Natural killer cell treated with Interleukin-12 subunit alpha and Interleukin-12 subunit beta and Interleukin-15 and Interleukin-18, amount 100 ng/mL, for 72 hours (primary cell): ENCODE data around the gene MAN2B1. TPM values are rescaled to one million over a fixed set of nuclear protein-coding genes. Genes with fewer than 3 reads are reported as not detected.
"Not testable (repeated sequence)": the region's sequence is repeated elsewhere in the genome, so short reads cannot be mapped to it uniquely, and the experiment has no call there.

Experiments
- ATAC-seq, 2 donors: fragments of 150-1000 bp; cut with Tn5 transposase in 1 of 2; sonication (Bioruptor Pico), chemical (Tn5 transposase) in 1 of 2; 2 replicates each; pipeline ENCODE4 v1.10.0; 2021
- DNase-seq: peaks from one replicate; pipeline ENCODE4 v3.0.0; 2022; ENCODE audit warnings: low spot score
- H3K27ac Mint-ChIP-seq, 2 donors: 1 replicate in 1 of 2; 2 replicates in 1 of 2; pipeline ENCODE4 v1.8.0; 2022; ENCODE audit warnings: mixed read lengths in 2 of 2, mild to moderate bottlenecking in 1 of 2, moderate library complexity in 1 of 2
- H3K27me3 Mint-ChIP-seq, 2 donors: 1 replicate in 1 of 2; 2 replicates in 1 of 2; pipeline ENCODE4 v1.8.0; 2022; ENCODE audit warnings: mixed read lengths in 2 of 2
- H3K36me3 Mint-ChIP-seq: one replicate; pipeline ENCODE4 v1.8.0; 2022; ENCODE audit warnings: mixed read lengths
- H3K4me1 Mint-ChIP-seq, 2 donors: 1 replicate in 1 of 2; 2 replicates in 1 of 2; pipeline ENCODE4 v1.8.0; 2022; ENCODE audit warnings: low read depth in 2 of 2, mixed read lengths in 2 of 2, mild to moderate bottlenecking in 1 of 2
- H3K4me3 Mint-ChIP-seq: one replicate; pipeline ENCODE4 v1.8.0; 2022; ENCODE audit warnings: mixed read lengths
- H3K9me3 Mint-ChIP-seq: 2 replicates; pipeline ENCODE4 v1.8.0; 2022; ENCODE audit warnings: mixed read lengths
- total RNA-seq, 2 donors: library from RNA; stranded (reverse); gene quantifications; one replicate each; pipeline ENCODE4 v1.2.3, GENCODE V29; 2022

Gene MAN2B1
- total RNA-seq, 2 donors from 2014 or later = 135 to 199 TPM

GRCh38 chr19:12639901-12640613 lies 26.5 kb downstream of the MAN2B1 start:
- Mint-ChIP-seq H3K9me3 (no peaks in the 10 kb centered on the region), H3K27ac (peak overlapping the region; percentile 57), H3K4me1 (peaks cover 9 to 11% of the 10 kb centered on the region in 2 donors), H3K4me3 (peak overlapping the region; percentile 71), H3K27me3 (no peaks in the 10 kb centered on the region), H3K36me3 (no peaks in the 10 kb centered on the region)
- ATAC-seq (peak; percentile 96 to 97), DNase-seq (peak; percentile 91)

- H3K27me3 Mint-ChIP-seq = no peaks in the 10 kb centered on the region
- no peak overlapping the region for H3K27ac Mint-ChIP-seq
- no peaks in the 10 kb centered on the region for H3K36me3 Mint-ChIP-seq
- H3K9me3 Mint-ChIP-seq = no peaks in the 10 kb centered on the region
- DNase-seq (no peak), ATAC-seq (no peak)
- no peak overlapping the region for H3K4me3 Mint-ChIP-seq
- peaks cover 9 to 13% of the 10 kb centered on the region in 2 donors for H3K4me1 Mint-ChIP-seq
These were observed 27.8 kb downstream of the MAN2B1 start for GRCh38 chr19:12638611-12639182.

- H3K4me1 Mint-ChIP-seq = peaks cover 9 to 13% of the 10 kb centered on the region in 2 donors
- no peaks in the 10 kb centered on the region for H3K9me3 Mint-ChIP-seq
- no peak overlapping the region for H3K27ac Mint-ChIP-seq
- no peak for DNase-seq
- H3K27me3 Mint-ChIP-seq = no peaks in the 10 kb centered on the region
- H3K4me3 Mint-ChIP-seq = no peak overlapping the region
- H3K36me3 Mint-ChIP-seq = no peaks in the 10 kb centered on the region
- no peak for ATAC-seq
These were observed 29.9 kb downstream of the MAN2B1 start for GRCh38 chr19:12636631-12637030.

- Mint-ChIP-seq H3K36me3 (peaks cover 32% of the 10 kb centered on the region), H3K9me3 (peaks cover 10% of the 10 kb centered on the region), H3K4me1 (peaks cover 13 to 14% of the 10 kb centered on the region in 2 donors), H3K4me3 (no peak overlapping the region), H3K27me3 (no peaks in the 10 kb centered on the region), H3K27ac (no peak overlapping the region)
- no peak for DNase-seq
- ATAC-seq = no peak
These were observed 37.3 kb downstream of the MAN2B1 start for GRCh38 chr19:12629215-12629614.

- H3K9me3 Mint-ChIP-seq = peaks cover 10% of the 10 kb centered on the region
- H3K27me3 Mint-ChIP-seq = no peaks in the 10 kb centered on the region
- H3K36me3 Mint-ChIP-seq = peaks cover 32% of the 10 kb centered on the region
- no peak overlapping the region for H3K4me3 Mint-ChIP-seq
- H3K4me1 Mint-ChIP-seq = peaks cover 13 to 14% of the 10 kb centered on the region in 2 donors
- no peak overlapping the region for H3K27ac Mint-ChIP-seq
- ATAC-seq = no peak
- no peak for DNase-seq
These were observed 38.2 kb downstream of the MAN2B1 start for GRCh38 chr19:12628040-12629022.

GRCh38 chr19:12626958-12627357 lies 39.6 kb downstream of the MAN2B1 start:
- no peak overlapping the region for H3K4me3 Mint-ChIP-seq
- no peak for DNase-seq
- H3K27ac Mint-ChIP-seq = no peak overlapping the region
- H3K4me1 Mint-ChIP-seq = peaks cover 13 to 14% of the 10 kb centered on the region in 2 donors
- no peaks in the 10 kb centered on the region for H3K27me3 Mint-ChIP-seq
- H3K9me3 Mint-ChIP-seq = peaks cover 10% of the 10 kb centered on the region
- peaks cover 32% of the 10 kb centered on the region for H3K36me3 Mint-ChIP-seq
- ATAC-seq = no peak

- ATAC-seq = no peak
- Mint-ChIP-seq H3K27me3 (no peaks in the 10 kb centered on the region), H3K4me3 (no peak overlapping the region), H3K36me3 (peaks cover 17% of the 10 kb centered on the region), H3K9me3 (peaks cover 4% of the 10 kb centered on the region), H3K27ac (no peak overlapping the region), H3K4me1 (peaks cover 10% of the 10 kb centered on the region in 2 donors)
- DNase-seq = no peak
These were observed 43.0 kb downstream of the MAN2B1 start for GRCh38 chr19:12623361-12624031.

GRCh38 chr19:12621253-12622024 lies 45.1 kb downstream of the MAN2B1 start:
- H3K9me3 Mint-ChIP-seq, H3K27me3 Mint-ChIP-seq, H3K4me3 Mint-ChIP-seq, ATAC-seq, H3K36me3 Mint-ChIP-seq, DNase-seq, H3K4me1 Mint-ChIP-seq: not testable (repeated sequence)
- H3K27ac Mint-ChIP-seq = peak overlapping the region in 1 of 2 donors; percentile 21

- no peaks in the 10 kb centered on the region for H3K9me3 Mint-ChIP-seq
These were observed 48.9 kb downstream of the MAN2B1 start for GRCh38 chr19:12617646-12618045.

GRCh38 chr19:12611361-12611699 lies 55.2 kb downstream of the MAN2B1 start:
- ATAC-seq (no peak), DNase-seq (no peak)
- Mint-ChIP-seq H3K9me3 (no peaks in the 10 kb centered on the region), H3K27ac (peak overlapping the region; percentile 82 to 98), H3K36me3 (peaks cover 12% of the 10 kb centered on the region), H3K4me1 (peaks cover 22 to 27% of the 10 kb centered on the region in 2 donors), H3K4me3 (peak overlapping the region; percentile 93), H3K27me3 (no peaks in the 10 kb centered on the region)

More at GRCh38 chr19:12617646-12618045, 48.9 kb downstream of the MAN2B1 start:
- Mint-ChIP-seq H3K4me1 (peaks cover 17 to 23% of the 10 kb centered on the region in 2 donors), H3K4me3 (no peak overlapping the region), H3K36me3 (peaks cover 13% of the 10 kb centered on the region), H3K27ac (no peak overlapping the region), H3K27me3 (no peaks in the 10 kb centered on the region)
- no peak for ATAC-seq
- no peak for DNase-seq

GRCh38 chr19:12610540-12611360 lies 55.8 kb downstream of the MAN2B1 start, which contains the start of the genes ZNF490 and ZNF791:
Gene ZNF490, minus strand, starts transcription at chr19:12610813. Its CDS starts 133 bp downstream, at chr19:12610680.
Gene ZNF791, plus strand, starts transcription at chr19:12610920. Its CDS starts 160 bp downstream, at chr19:12611080.
- DNase-seq (peak; percentile 96), ATAC-seq (peak; percentile 97 to 99)
- Mint-ChIP-seq H3K27me3 (no peaks in the 10 kb centered on the region), H3K4me3 (peak within 1 kb of the TSS; percentile 93), H3K27ac (peak within 1 kb of the TSS; percentile 82 to 98), H3K36me3 (peaks cover 7% of the 10 kb centered on the region), H3K4me1 (peaks cover 17 to 23% of the 10 kb centered on the region in 2 donors), H3K9me3 (no peaks in the 10 kb centered on the region)

- H3K4me3 Mint-ChIP-seq = no peak overlapping the region
- H3K36me3 Mint-ChIP-seq = no peaks in the 10 kb centered on the region
- ATAC-seq = no peak
- no peaks in the 10 kb centered on the region for H3K27me3 Mint-ChIP-seq
- H3K4me1 Mint-ChIP-seq = peaks cover 5 to 17% of the 10 kb centered on the region in 2 donors
- no peak overlapping the region for H3K27ac Mint-ChIP-seq
- H3K9me3 Mint-ChIP-seq = no peaks in the 10 kb centered on the region
- DNase-seq = no peak
These were observed 58.9 kb downstream of the MAN2B1 start for GRCh38 chr19:12607631-12608030.
